Testis (tissue), 3 donors: Measurements from ENCODE around the gene EIF3K. TPM values are rescaled to one million over a fixed set of nuclear protein-coding genes. Genes with fewer than 3 reads are reported as not detected.
A peak's percentile ranks its signal among the peaks of the same experiment; 100 is the strongest.

Experiments used
- DNase-seq: peaks from one replicate; pipeline ENCODE4 v3.0.0-alpha.2; 2019
- H3K27ac ChIP-seq, 2 donors: fragments of 200-600 bp; sonication (generic); one replicate each; pipeline ENCODE4 v1.5.1; 2019
- H3K27me3 ChIP-seq: fragments of 200-600 bp; sonication (generic); one replicate; pipeline ENCODE4 v1.5.1; 2019
- H3K36me3 ChIP-seq: fragments of 200-600 bp; sonication (generic); one replicate; pipeline ENCODE4 v1.5.1; 2017; ENCODE audit warnings: low read depth; ENCODE audit errors: missing control alignments
- H3K4me1 ChIP-seq: fragments of 200-600 bp; sonication (generic); one replicate; pipeline ENCODE4 v1.5.1; 2019
- H3K4me3 ChIP-seq, 2 donors: fragments of 200-600 bp; sonication (generic); one replicate each; pipeline ENCODE4 v1.5.1; 2017 to 2019
- H3K9me3 ChIP-seq: fragments of 200-600 bp; sonication (generic); one replicate; pipeline ENCODE4 v1.5.1; 2017
- CTCF ChIP-seq, 3 experiments: fragments of 450-650 bp in 2 of 3; fragments of 200-600 bp in 1 of 3; sonication (generic) in 1 of 3; IDR thresholded peaks; one replicate each; pipeline ENCODE4 v1.5.1; 2016 to 2019; ENCODE audit warnings: antibody characterized with exemption in 3 of 3, mild to moderate bottlenecking in 2 of 3, moderate library complexity in 1 of 3
- POLR2A ChIP-seq: fragments of 450-650 bp; IDR thresholded peaks from one replicate; pipeline ENCODE4 v1.6.1; 2017; ENCODE audit warnings: antibody characterized with exemption, mild to moderate bottlenecking, moderate library complexity
- WGBS, 2 donors: methylation state at CpG; one replicate each; pipeline ENCODE4 v1.1.5; 2018; 5-methylcytosine and 5-hydroxymethylcytosine counted together
- intact Hi-C: fragments of 100-400 bp; cut with DNase I; formaldehyde crosslinking; loops from one replicate; pipeline ENCODE4 v1.15.1; 2023; ENCODE audit warnings: low total_unique reads
- polyA plus RNA-seq: library from polyadenylated mRNA; stranded (reverse); fragments of 350-450 nt; fragmentation: Illumina TruSeq; extraction: RNeasy Lipid Tissue Mini Kit (QIAGEN cat#74804); gene quantifications from one replicate; pipeline ENCODE4 v1.2.3, GENCODE V29; 2014; ENCODE audit warnings: low read depth, low replicate concordance; ENCODE audit not compliant: insufficient read depth
- total RNA-seq, 2 donors: library from RNA; depleted of rRNA; stranded (reverse); fragments of >200 nt; gene quantifications; one replicate each; pipeline ENCODE4 v1.2.3, GENCODE V29; 2016

The EIF3K gene
- total and polyA plus RNA-seq, 3 donors from 2014 or later, result 195 to 235 (median 201) TPM

- Histone ChIP-seq H3K4me3 (no peak overlapping the region), H3K27me3 (no peaks in the 10 kb centered on the region), H3K27ac (no peak overlapping the region), H3K36me3 (no peaks in the 10 kb centered on the region), H3K9me3 (no peaks in the 10 kb centered on the region), H3K4me1 (no peaks in the 10 kb centered on the region)
- TF ChIP-seq CTCF (IDR thresholded peaks at IDR 0.05) (no peak), POLR2A (no peak)
- intact Hi-C loops, result no loop called here
- WGBS, 2 donors, result 82 to 87% methylated on average over 5 to 6 of the region's 6 CpGs
- DNase-seq, result no peak
Observed at GRCh38 chr19:38606131-38606530, 12.9 kb upstream of the EIF3K start.

- WGBS, 2 donors, result 74 to 100% methylated on average over 1 to 3 of the region's 3 CpGs
Observed at GRCh38 chr19:38614289-38614688, 4.7 kb upstream of the EIF3K start.

DNA sequence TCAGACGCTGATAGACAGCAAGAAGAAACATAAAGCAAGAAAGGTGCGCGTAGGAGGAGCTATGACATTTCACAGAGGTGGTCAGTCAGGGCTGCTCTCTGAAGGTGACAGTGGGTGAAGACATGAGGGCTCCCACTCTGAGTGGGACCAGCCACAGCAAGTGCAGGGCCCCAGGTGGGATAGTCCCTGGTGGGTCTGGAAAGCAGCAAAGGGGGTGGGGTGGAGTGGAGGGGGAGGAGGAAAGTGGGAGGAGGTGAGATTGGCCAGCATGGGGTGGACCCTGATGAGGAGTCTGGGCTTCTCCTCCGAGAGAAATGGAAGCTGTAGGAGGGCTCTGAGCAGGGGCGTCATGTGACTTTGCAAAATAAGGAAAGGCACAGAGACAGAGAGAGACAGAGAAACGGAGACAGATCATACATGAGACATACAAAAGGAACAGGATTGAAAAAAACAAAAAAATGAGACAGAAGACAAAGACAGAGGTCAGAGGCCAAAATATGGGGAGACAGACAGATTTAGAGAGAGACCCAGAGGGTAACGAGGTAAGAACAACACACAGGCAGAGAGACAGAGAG is 3.9 kb upstream of the EIF3K start:
- no peak for TF ChIP-seq CTCF (IDR thresholded peaks at IDR 0.05)
- no peak for TF ChIP-seq POLR2A
- intact Hi-C loops, result loop anchor here (10.0 kb wide), 1 partner anchor 210 kb away; the partner anchor contains the start of gene FAM98C
- WGBS, 2 donors, result 73 to 76% methylated on average over 7 of the region's 7 CpGs
- no peaks in the 10 kb centered on the region for H3K36me3 ChIP-seq
- DNase-seq, result no peak
- peaks cover 6% of the 10 kb centered on the region for H3K4me1 ChIP-seq
- no peak overlapping the region for H3K4me3 ChIP-seq
- no peaks in the 10 kb centered on the region for H3K9me3 ChIP-seq
- no peaks in the 10 kb centered on the region for H3K27me3 ChIP-seq
- H3K27ac ChIP-seq, result no peak overlapping the region

More at GRCh38 chr19:38614289-38614688, 4.7 kb upstream of the EIF3K start:
- Histone ChIP-seq H3K4me3 (no peak overlapping the region), H3K9me3 (no peaks in the 10 kb centered on the region), H3K4me1 (no peaks in the 10 kb centered on the region), H3K27ac (no peak overlapping the region), H3K36me3 (no peaks in the 10 kb centered on the region), H3K27me3 (no peaks in the 10 kb centered on the region)
- intact Hi-C loops, result loop anchor here (10.0 kb wide), 1 partner anchor 209 kb away; the partner anchor contains the start of gene FAM98C
- DNase-seq, result no peak
- TF ChIP-seq CTCF (IDR thresholded peaks at IDR 0.05) (no peak), POLR2A (no peak)

DNA sequence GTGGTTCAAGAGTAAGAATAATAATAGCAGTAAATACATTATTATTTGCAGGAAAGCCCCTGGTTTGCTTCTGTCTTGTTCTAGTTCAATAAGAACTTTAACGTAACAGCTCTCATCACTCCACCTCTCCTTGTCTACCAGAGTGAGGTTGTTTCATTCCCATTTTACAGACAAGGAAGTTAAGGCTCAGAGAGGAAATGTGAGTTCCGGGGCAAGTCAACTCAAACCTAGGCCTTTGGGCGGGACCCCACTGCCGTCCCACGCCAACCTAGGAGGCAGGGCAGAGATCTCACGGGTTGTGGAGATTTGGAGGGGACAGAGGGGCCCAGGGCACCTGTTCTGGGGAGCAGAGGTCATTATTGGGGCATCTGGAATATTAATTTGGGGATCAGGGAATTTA is 2.7 kb upstream of the EIF3K start:
- intact Hi-C loops, result loop anchor here (10.0 kb wide), 1 partner anchor 211 kb away; the partner anchor contains the start of gene FAM98C
- no peak overlapping the region for H3K4me3 ChIP-seq
- peaks cover 7% of the 10 kb centered on the region for H3K4me1 ChIP-seq
- H3K36me3 ChIP-seq, result no peaks in the 10 kb centered on the region
- DNase-seq, result no peak
- H3K9me3 ChIP-seq, result no peaks in the 10 kb centered on the region
- no peak overlapping the region for H3K27ac ChIP-seq
- TF ChIP-seq POLR2A, result no peak
- TF ChIP-seq CTCF (IDR thresholded peaks at IDR 0.05), result no peak
- no peaks in the 10 kb centered on the region for H3K27me3 ChIP-seq
- 95 to 96% methylated on average over 6 of the region's 6 CpGs for WGBS, 2 donors

- Histone ChIP-seq H3K36me3 (no peaks in the 10 kb centered on the region), H3K27ac (no peak overlapping the region), H3K9me3 (no peaks in the 10 kb centered on the region), H3K27me3 (no peaks in the 10 kb centered on the region), H3K4me1 (peaks cover 7% of the 10 kb centered on the region), H3K4me3 (peak overlapping the region in 1 of 2 donors; percentile 94)
- DNase-seq, result no peak
- intact Hi-C loops, result loop anchor here (10.0 kb wide), 1 partner anchor 213 kb away; the partner anchor contains the start of gene FAM98C
- 69% methylated on average over 7 to 9 of the region's 9 CpGs for WGBS, 2 donors
- TF ChIP-seq POLR2A, result no peak
Observed at GRCh38 chr19:38617283-38617763, 1.7 kb upstream of the EIF3K start.
